Stimulated activated CD8-positive, alpha-beta memory T cell treated with anti-CD3 and anti-CD28 coated beads, Interleukin-7, amount 100 ng/mL, for 1 hour (primary cell): ENCODE measurements around the gene PRPF18.

Source experiments
- DNase-seq, 2 donors: peaks; one replicate each; pipeline ENCODE4 v3.0.0-alpha.2; 2020; ENCODE audit warnings: low read depth in 2 of 2

Gene PRPF18

GRCh38 chr10:13637894-13638293 is 51.1 kb downstream of the PRPF18 start:
- no peak for DNase-seq

GRCh38 chr10:13642293-13642692 is 55.5 kb downstream of the PRPF18 start:
- no peak for DNase-seq

GRCh38 chr10:13643016-13643415 is 56.3 kb downstream of the PRPF18 start:
- no peak for DNase-seq

- no peak for DNase-seq
These were observed 58.1 kb downstream of the PRPF18 start for GRCh38 chr10:13644866-13645265.

- DNase-seq, result no peak
These were observed 61.7 kb downstream of the PRPF18 start for GRCh38 chr10:13648425-13648824.

- no peak for DNase-seq
These were observed 63.2 kb downstream of the PRPF18 start for GRCh38 chr10:13649844-13650520.

- no peak for DNase-seq
These were observed 64.2 kb downstream of the PRPF18 start for GRCh38 chr10:13650961-13651360.

- DNase-seq, result no peak
These were observed 65.4 kb downstream of the PRPF18 start for GRCh38 chr10:13651969-13652720.

GRCh38 chr10:13652860-13653259 is 66.1 kb downstream of the PRPF18 start:
- DNase-seq, result no peak

- no peak for DNase-seq
These were observed 67.5 kb downstream of the PRPF18 start for GRCh38 chr10:13654118-13654830.

- DNase-seq, result no peak
These were observed 68.1 kb downstream of the PRPF18 start for GRCh38 chr10:13654846-13655245.

GRCh38 chr10:13656337-13657100 is 69.8 kb downstream of the PRPF18 start:
- no peak for DNase-seq

- DNase-seq, result no peak
These were observed 70.4 kb downstream of the PRPF18 start for GRCh38 chr10:13657101-13657680.

- DNase-seq, result no peak
These were observed 71.5 kb downstream of the PRPF18 start for GRCh38 chr10:13658264-13658663.

- DNase-seq, result no peak
These were observed 72.3 kb downstream of the PRPF18 start for GRCh38 chr10:13658871-13659685.

GRCh38 chr10:13659887-13660550 is 73.3 kb downstream of the PRPF18 start:
- peak; percentile 44 to 53 for DNase-seq

GRCh38 chr10:13660551-13660920 is 73.8 kb downstream of the PRPF18 start:
- no peak for DNase-seq

- no peak for DNase-seq
These were observed 74.5 kb downstream of the PRPF18 start for GRCh38 chr10:13661256-13661655.

GRCh38 chr10:13665516-13666262 is 78.9 kb downstream of the PRPF18 start:
- DNase-seq, result no peak

- DNase-seq, result no peak
These were observed 81.4 kb downstream of the PRPF18 start for GRCh38 chr10:13668126-13668525.
